H4 (cell line): ENCODE measurements around the gene TBX4. TPM values are rescaled to one million over a fixed set of nuclear protein-coding genes. Genes with fewer than 3 reads are reported as not detected.
A peak's percentile ranks its signal among the peaks of the same experiment; 100 is the strongest.

Source experiments
- DNase-seq: peaks from one replicate; pipeline ENCODE4 v3.0.0-alpha.2; 2015; ENCODE audit warnings: low spot score
- total RNA-seq: library from RNA; depleted of rRNA; stranded (reverse); fragments of >200 nt; shearing (Covaris generic); gene quantifications from 2 replicates; pipeline ENCODE4 v1.2.3, GENCODE V29; 2014

TBX4 gene
- total RNA-seq, 1 experiment from 2014 or later = not detected

GRCh38 chr17:61412860-61413660 is 39.2 kb upstream of the TBX4 start:
- no peak for DNase-seq

DNA sequence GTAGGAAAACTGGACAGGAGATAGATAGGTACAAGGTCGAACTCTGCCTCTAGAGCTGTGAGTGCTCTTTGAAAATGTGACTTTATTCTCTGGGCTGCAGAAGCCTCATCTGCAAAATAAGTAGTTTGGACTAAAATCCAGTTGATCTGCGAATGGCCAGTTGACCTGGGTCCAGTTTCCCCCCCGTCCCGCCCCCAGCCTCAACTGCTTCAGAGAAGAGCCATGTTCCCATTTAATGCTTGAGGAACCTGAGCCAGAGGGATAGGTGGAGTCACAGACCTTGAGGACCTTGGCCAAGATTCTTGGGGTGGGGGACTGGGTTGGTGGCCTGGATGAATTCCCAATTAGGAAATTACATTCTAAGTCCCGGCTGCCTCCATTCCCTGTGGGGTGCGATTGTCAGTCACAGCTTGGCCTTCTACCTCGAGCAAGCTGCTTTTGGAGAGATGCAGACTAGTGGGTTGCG is 38.5 kb upstream of the TBX4 start:
- no peak for DNase-seq

DNA sequence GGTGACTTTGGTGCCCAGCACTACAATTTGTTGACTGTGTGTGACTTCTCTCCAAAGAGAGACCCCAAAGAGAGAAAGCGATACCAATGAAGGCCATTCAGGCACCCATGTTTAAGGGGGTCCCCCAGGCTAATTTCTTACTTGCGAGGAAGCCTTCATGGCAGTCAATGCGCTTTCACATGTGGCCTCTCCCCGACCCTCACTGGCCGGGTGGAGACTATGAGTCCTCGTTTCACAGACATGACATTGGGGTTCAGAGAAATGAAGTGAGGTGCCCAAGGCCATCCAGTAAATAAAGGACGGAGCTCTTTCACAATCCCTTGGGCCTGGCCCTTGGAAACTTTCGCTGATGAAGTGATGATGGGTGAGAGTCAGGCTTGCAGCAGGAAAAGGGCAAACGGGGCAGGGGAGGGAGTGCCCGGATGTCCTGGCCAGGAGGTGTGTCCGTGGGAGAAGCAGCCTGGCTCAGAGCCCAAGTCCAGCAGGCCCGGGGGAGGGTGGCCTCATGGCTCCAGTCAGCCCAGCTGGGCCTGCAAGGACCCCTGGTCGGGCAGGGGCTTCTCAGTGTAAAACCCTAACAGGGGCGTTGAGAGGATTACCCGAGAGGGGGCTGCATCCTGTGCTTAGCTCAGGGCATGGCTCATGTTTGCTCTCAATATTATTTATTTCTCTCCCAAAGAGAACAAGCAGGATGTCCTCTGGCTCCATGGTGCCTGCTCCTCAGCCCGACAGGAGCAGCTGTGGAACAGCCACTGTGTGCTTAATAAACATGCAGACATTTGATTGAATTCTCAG is 37.9 kb upstream of the TBX4 start:
- no peak for DNase-seq

GRCh38 chr17:61414936-61415251 is 37.3 kb upstream of the TBX4 start:
- no peak for DNase-seq

DNA sequence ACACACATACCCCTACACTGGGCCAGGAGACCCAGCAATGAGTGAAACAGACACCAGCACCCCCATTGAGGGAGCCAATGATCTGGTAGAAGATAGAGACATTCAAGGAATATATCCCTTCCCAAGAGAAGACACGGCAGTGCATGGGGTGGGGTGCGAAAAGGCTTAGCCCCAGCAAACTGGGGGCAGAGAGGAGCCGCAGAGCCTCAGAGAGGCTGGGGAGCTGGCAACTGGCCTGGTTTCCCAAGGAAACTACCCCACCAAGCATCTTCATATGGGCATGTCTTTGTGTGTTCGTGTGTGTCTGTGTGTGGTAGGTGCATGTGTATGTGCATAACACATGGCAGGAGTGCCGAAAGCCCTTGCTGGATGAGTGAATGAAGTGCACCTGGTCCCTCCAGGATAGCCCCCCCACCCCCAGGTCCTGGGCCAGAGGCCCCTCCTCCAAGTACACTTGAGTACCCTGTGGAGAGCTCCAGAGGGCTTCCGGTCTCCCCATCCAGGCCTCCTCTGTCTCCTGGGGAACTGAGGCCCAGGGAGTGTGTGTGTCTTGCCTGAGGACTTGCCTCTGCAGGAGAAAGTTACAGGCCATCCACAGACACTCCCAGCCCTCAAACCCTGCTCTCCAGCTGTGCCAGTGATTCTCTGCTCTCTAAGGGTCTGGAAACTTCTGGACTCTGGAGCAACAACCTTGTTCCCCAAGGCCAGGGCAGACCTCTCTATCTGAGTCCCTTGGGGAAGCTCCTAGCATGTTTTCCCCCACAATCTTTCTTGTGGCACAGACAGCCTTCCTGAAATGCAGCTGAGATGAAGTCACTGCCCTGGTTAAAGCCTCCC is 36.6 kb upstream of the TBX4 start:
- DNase-seq = no peak

GRCh38 chr17:61416211-61416539 is 36.0 kb upstream of the TBX4 start:
- no peak for DNase-seq

- peak; percentile 84 for DNase-seq
These were observed 35.5 kb upstream of the TBX4 start for GRCh38 chr17:61416540-61417363.

DNA sequence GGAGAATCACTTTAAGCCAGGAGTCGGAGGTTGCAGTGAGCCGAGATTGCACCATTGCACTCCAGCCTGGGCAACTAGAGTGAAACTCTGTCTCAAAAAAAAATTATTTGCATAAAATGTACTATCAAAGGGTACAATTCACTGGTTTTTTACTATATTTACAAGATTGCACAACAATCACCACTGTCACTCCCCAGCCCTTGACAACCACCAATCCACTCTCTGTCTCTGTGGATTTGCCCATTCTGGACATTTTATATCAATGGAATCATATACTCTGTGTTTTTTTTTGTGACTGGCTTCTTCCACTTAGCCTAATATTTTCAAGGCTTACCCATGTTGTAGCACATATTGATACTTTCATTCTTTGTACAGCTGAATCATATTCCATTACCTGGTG is 33.8 kb upstream of the TBX4 start:
- no peak for DNase-seq

- no peak for DNase-seq
These were observed 32.7 kb upstream of the TBX4 start for GRCh38 chr17:61419496-61420046.

DNA sequence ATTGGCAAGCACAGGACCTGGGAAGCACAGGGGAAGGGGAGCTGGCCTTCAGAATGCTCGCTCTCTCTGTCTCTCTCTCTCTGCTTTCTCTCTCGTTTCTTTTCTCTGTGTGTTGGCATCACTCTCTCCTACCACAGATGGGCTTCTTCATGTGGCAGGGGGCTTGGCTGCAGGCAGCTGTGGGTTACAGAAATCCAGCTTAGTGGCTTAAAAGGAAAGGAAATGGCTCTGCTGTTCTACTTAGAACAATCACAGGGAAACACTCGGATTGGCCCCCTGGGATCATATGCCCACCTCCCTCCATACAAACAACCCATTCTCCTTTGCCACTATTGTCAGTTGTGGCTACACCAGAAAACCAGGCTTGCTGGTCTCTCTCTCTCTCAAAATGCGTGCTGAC is 32.2 kb upstream of the TBX4 start:
- no peak for DNase-seq

DNA sequence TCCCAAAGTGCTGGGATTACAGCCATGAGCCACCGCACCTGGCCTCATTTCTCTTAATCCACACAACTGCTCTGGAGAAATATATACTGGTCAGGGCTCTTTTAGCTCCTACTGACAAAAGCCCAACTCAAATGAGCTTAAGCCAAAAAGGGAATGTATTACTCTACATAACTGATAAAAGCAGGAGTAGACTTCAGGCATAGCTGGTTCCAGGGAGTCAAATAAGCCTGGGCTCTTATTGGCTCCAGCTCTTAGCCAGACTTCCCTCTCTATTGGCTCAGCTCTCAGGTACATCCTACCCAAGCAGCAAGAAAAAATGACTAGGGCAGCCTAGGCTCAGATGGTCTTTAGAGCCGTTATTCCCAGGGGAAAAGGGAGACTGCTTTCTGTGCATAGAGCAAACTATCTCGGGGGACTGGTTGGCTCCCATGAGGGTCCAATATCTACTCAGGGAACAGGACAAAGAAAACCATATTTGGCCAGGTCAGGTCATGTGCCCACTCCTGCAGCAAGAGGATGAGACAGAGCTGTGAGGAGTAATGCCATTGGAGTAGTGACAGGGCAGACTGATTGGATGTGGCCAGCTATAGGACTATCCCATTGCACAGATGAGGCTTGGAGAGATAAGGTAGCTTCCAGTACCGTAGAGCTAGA is 31.4 kb upstream of the TBX4 start:
- DNase-seq = no peak

GRCh38 chr17:61421460-61421859 is 30.8 kb upstream of the TBX4 start:
- DNase-seq = no peak

DNA sequence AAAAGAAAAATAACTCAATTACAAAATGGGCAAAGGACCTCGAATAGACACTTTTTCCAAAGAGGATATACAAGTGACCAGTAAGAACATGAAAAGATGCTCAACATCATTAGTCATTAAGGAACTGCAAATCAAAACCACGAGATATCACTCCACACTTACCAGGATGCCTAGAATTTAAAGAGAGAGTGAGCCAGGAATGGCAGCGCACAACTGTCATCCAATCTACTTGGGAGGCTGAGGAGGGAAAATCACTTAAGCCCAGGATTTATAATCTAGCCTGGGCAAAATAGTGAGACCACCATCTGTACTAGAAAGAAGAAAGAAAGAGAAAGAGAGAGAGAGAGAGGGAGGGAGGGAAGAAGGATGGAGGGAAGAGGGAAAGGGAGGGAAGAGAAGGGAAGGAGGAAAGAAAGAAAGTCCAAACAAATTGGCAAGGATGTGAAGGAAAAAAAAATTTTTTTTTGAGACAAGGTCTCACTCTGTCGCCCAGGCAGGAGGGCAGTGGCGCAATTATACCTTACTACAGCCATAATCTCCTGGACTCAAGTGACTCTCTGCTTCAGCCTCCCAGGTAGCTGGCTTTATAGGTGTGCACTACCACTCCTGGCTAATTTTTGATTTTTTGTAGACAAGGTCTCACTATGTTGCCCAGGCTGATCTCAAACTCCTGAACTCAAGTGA is 30.0 kb upstream of the TBX4 start:
- no peak for DNase-seq

DNA sequence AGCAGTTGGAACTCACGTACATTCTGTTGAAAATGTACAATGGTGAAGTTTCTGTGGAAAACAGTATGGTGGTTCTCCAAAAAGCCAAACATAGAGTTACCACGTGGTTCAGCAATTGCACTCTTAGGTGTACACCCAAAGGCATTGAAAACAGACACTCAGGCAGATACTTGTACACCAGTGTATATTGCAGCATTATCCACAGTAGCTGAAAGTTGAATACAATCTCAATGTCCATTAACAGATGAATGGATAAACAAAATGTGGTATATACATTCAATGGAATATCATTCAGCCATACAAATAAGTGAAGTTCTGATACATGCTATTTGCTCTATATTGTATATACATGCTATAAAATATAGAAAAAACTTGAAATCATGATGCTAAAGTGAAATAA is 29.4 kb upstream of the TBX4 start:
- DNase-seq = no peak

GRCh38 chr17:61423967-61424649 is 28.1 kb upstream of the TBX4 start:
- no peak for DNase-seq

- DNase-seq = no peak
These were observed 26.3 kb upstream of the TBX4 start for GRCh38 chr17:61425682-61426481.

DNA sequence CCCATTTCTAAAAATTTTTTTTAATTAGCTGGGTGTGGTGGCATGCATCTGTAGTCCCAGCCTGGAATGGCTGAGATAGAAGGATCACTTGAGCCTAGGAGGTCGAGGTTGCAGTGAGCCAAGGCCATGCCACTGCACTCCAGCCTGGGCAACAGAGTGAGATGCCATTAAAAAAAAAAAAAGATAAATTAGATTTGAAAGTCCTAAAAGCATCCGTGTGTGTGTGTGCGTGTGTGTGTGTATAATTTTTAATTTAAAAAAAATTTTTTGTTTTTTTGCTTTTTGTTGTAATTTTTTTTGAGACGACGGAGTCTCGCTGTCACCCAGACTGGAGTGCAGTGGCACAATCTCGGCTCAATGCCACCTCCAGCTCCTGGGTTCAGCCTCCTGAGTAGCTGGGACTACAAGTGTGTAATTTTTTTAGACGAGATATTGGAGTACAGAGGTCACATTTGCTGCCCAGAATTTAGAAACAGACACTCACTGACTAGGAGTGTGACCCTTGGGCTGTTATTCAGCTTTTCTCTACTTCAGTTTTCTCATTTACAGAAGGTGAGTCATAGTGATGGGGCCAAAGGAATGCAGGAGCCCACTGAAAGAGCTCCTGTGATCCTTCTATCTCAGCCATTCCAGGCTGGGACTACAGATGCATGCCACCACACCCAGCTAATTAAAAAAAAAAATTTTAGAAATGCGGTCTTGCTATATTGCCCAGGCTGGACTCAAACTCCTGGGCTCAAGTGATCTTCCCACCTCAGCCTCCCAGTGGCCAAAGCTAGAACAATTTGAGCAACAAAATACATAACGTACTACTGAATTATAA is 25.5 kb upstream of the TBX4 start:
- DNase-seq = no peak

DNA sequence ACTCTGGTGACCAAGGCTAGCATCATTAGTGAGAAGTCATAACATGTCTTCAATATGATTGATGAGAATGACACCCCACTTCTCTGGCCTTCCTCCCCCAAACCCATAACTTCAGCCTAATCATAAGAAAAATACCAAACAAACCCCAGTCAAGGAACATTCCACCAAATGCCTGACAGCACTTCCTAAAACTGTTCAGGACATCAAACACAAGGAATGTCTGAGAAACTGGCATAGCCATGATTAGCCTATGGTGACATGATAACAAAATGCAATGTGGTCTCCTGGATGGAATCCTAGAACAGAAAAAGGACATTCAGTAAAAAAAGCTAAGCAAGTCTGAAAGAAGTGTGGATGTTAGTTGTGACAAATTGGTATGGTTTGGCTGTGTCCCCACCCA is 24.7 kb upstream of the TBX4 start:
- no peak for DNase-seq
